GM21367 (cell line): ENCODE results near the gene ZNF286A.
"Not testable (repeated sequence)": the region's sequence is repeated elsewhere in the genome, so short reads cannot be mapped to it uniquely, and the experiment has no call there.

Experiments
- ATAC-seq: cut with Tn5 transposase; IDR thresholded peaks from one replicate; pipeline ENCODE4 v1.9.1; 2021; ENCODE audit not compliant: unreplicated experiment

ZNF286A gene

GRCh38 chr17:15768865-15769533 lies 69.4 kb downstream of the ZNF286A start:
- not testable (repeated sequence) for ATAC-seq
